DMS 273 (cell line): ENCODE results near the gene EEF1A2.
A peak's percentile ranks its signal among the peaks of the same experiment; 100 is the strongest.

Experiments used
- DNase-seq: peaks from one replicate; lab custom pipeline; 2025; ENCODE audit not compliant: unreplicated experiment; lab: John Stamatoyannopoulos, UW

Gene EEF1A2

DNA sequence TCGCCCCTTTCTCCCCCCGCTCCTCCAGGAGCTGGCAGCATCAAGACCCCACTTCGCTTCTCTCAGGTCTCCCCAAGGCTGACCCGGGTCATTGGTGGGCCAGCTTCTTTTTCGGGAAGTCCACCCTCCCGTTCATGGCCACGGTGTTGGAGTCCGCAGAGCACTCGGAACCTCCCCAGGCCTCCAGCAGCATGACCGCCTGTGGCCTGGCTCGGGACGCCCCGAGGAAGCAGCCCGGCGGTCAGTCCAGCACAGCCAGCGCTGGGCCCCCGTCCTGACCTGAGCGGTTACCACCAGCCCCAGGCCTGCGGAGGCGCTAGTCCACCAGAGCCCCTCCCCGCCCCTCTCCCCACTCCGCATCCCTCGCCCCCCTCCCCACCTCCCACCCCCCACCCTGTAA is 22.7 kb upstream of the EEF1A2 start:
- no peak for DNase-seq

- peak; percentile 86 for DNase-seq
Observed at GRCh38 chr20:63520934-63521601, 22.2 kb upstream of the EEF1A2 start.

GRCh38 chr20:63520504-63520933 is 21.6 kb upstream of the EEF1A2 start, which contains the start of gene PPDPF:
TSS of gene PPDPF (plus strand) at chr20:63520765. CDS start at chr20:63521309, 544 bp downstream.
- DNase-seq, result peak; percentile 92

- DNase-seq, result peak; percentile 82
Observed at GRCh38 chr20:63519668-63520503, 21.0 kb upstream of the EEF1A2 start.

- DNase-seq, result no peak
Observed at GRCh38 chr20:63518946-63519667, 20.2 kb upstream of the EEF1A2 start.

DNA sequence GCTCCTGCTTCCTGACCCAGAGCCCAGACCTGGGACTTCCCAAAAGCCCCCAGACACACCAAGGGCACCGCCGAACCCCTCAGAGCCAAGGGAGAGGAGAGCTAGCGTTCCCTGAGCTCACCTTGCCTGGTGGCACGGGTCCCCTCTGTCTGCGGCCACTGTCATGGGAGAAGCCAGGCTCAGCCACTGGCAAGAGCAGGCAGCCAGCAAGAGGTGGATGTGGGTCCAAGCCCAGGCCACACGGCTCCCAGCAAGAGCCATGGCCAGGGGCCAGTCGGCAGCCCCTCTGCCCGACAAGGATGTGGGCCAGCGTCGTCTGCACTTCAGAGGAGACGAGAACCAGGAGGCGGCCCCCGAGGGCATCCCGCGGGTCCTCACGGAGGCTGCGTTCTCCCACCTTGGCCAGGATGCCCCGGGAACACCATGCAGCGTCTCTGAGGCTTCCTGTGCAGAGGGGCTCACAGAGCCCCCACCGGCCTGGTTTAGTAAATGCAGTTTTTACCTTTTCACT is 19.5 kb upstream of the EEF1A2 start:
- DNase-seq, result no peak

GRCh38 chr20:63517376-63518309 is 18.8 kb upstream of the EEF1A2 start:
- DNase-seq, result no peak

GRCh38 chr20:63514520-63514919 is 15.6 kb upstream of the EEF1A2 start:
- peak; percentile 45 for DNase-seq

DNA sequence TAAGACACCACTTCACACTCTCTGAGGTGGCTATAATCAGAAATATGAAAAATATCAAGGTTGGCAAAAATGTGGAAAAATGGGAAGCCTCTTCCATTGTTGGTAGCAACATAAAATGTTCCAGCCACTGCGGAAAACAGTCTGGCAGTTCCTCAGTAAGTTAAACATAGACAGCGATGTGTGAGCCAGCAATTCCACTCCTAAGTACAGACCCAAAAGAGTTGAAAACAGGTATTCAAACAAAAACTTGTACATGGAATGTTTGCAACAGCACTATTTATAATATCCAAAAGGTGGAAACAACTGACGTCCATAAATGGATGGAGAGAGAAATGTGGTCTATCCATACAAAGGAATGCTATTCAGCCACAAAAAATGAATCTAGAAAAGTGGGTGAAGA is 14.3 kb upstream of the EEF1A2 start:
- no peak for DNase-seq

DNA sequence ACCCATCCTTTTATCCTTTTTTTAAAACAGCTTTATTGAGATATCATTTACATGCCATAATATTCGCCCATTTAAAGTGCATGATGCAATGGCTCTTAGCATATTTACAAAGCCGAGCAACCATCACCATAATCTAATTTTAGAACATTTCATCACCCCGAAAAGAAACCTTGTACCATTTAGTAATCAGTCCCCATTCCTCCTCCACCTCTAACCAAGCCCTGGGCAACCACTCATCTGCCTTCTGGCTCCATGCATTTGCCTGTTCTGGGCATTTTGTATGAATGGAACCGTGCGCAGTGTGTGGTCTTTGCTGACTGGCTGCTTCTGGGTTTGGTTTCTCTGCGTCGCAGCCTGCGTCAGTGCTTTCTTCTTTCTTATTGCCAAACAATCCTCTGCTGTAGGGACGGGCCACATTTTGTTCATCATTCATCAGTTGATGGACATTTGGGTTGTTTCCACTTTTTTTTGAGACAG is 10.2 kb upstream of the EEF1A2 start:
- DNase-seq, result no peak

DNA sequence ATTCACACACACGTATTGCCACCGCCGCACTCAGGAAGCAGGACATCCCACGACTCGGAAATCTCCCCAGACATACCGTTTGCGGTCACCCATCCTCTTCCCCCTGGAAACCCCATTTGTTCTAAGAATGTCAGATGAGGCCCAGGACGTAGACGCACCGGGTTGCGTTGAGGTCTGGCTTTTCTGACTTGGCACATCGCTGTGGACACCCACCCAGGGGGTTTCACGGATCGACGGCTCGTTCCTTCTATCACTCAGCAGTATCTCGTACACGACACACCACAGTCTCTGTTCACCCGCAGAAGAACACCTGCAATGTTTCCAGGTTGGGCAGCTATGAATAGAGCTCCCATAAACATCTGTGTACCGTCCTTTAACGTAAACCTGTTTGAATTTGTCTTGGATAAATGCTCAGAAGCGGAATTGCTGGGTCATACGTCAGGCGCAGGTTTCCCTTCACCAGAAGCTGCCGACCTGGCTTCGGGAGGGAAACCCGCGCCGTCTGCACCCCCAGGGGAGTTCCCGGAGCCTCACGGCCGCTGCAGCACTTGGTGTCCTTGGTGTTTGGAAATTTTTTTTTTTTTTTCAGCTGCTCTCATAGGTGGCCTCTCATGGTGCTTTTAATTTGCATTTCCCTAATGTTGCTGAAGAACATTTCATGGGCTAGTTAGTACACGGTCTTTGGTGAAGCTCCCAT is 9.3 kb upstream of the EEF1A2 start:
- no peak for DNase-seq

GRCh38 chr20:63507083-63507743 is 8.3 kb upstream of the EEF1A2 start:
- DNase-seq, result no peak

DNA sequence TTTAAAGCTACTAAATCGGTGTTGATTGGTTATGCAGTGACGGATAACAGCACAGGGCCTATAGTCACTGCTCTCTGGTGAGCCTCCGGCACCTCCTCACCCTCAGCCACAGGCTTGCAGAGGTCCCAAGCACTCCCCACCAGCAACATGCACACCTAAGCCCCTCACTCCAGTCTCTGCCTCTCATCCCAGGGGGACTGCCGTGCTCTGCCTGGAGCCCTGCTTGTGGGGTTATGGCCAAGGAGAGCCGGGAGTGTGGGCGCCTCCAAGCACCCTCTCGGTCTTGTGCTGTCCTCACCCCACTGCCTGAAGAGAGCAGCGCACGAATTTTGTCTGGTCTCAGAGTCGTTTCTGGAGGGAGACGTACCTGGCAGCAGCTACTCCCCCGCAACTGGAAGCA is 6.8 kb upstream of the EEF1A2 start:
- DNase-seq, result no peak

DNA sequence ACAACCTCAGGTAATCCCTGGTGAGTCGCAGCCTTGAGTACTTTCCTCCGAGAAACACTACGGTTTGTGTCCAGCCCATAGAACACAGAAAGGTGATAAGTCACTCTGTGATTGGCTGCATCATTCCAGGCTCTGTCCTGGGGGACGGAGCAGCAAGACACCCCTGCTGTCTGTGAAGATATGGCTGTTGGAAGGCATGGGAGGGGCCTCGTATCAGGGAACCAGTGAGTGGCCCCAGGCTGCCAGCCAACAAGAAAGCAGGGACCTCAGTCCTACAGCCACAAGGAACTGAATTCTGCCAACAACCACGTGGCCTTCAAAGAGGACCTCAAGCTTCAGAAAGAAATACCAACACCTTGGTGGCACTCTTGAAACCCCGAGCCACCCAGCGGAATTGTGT is 6.4 kb upstream of the EEF1A2 start:
- no peak for DNase-seq

GRCh38 chr20:63504642-63505041 is 5.8 kb upstream of the EEF1A2 start:
- no peak for DNase-seq

GRCh38 chr20:63503524-63503923 is 4.6 kb upstream of the EEF1A2 start:
- no peak for DNase-seq

- DNase-seq, result peak; percentile 78
Observed at GRCh38 chr20:63502671-63503172, 3.8 kb upstream of the EEF1A2 start.

DNA sequence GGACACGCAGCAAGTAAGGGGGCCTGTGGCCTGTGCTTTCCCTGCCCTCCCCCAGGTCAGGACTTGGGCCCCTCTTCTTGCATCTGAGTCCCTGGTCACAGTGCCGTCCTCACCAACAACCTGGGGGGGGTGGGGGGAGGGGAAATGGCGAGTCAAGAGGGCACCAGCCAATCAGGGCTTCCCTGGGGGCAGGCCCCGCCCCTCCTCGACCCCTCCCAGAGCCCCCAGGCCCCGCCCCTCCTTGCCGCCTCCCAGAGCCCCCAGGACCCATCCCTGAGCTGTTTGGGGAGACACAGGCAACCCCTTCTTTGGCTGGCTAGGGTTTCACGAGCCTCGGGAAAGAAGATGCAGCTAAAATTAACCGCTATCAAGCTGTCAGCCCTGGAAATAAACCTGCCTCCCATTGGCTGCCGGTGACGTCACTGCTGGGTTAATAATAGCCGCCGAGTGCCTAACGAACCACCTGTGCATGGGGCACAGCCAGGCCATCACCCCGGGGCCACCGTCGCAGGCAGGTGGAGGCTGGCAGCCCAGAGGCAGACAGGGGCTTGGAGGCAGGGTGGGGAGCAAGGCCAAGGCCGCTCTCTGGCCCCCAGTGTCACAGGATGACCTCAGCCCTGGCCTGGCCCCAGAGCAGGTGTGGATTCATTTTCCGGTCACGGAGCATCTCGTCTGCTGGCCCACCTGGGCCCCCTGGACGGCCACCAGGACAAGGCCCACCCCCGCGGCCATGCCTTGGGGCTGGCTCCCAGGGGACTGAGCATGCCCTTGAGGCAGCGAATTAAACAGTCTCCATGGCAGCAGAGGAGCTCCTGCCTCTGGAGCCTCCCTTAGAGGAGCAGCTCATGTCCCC is 3.2 kb upstream of the EEF1A2 start:
- peak; percentile 94 for DNase-seq
